Transverse colon (tissue), 4 donors: ENCODE results near the gene CHRD. TPM values are rescaled to one million over a fixed set of nuclear protein-coding genes. Genes with fewer than 3 reads are reported as not detected.

Source experiments
- DNase-seq: peaks from one replicate; pipeline ENCODE4 v3.0.0-alpha.2; 2019
- H3K27ac ChIP-seq, 4 donors: fragments of 200-600 bp; sonication (generic); 2 replicates each; pipeline ENCODE4 v1.5.1; 2016 to 2018; ENCODE audit warnings: inconsistent platforms in 4 of 4
- H3K27me3 ChIP-seq: fragments of 200-600 bp; sonication (generic); 2 replicates; pipeline ENCODE4 v1.5.1; 2017; ENCODE audit warnings: inconsistent platforms
- H3K36me3 ChIP-seq, 4 donors: fragments of 200-600 bp; sonication (generic); 2 replicates each; pipeline ENCODE4 v1.5.1; 2017 to 2019; ENCODE audit warnings: inconsistent platforms in 4 of 4
- H3K4me1 ChIP-seq, 4 donors: fragments of 200-600 bp; sonication (generic); 2 replicates each; pipeline ENCODE4 v1.5.1; 2017 to 2020; ENCODE audit warnings: inconsistent platforms in 4 of 4
- H3K4me3 ChIP-seq, 4 donors: fragments of 200-600 bp; sonication (generic); 1 replicate in 1 of 4; 2 replicates in 3 of 4; pipeline versions ENCODE4 v1.5.1 to v1.6.1; 2017 to 2019; ENCODE audit warnings: inconsistent platforms in 4 of 4
- H3K9me3 ChIP-seq, 2 donors: fragments of 200-600 bp; sonication (generic); 2 replicates each; pipeline ENCODE4 v1.5.1; 2017 to 2019; ENCODE audit warnings: inconsistent platforms in 2 of 2
- CTCF ChIP-seq, 5 experiments: fragments of 200-600 bp in 3 of 5; fragments of 450-650 bp in 2 of 5; sonication (generic) in 3 of 5; IDR thresholded peaks; 1 replicate in 2 of 5; 2 replicates in 3 of 5; pipeline ENCODE4 v1.5.1; 2016 to 2017; ENCODE audit warnings: antibody characterized with exemption in 5 of 5, inconsistent platforms in 3 of 5, mild to moderate bottlenecking in 2 of 5, moderate library complexity in 1 of 5
- EP300 ChIP-seq: sonication (generic); formaldehyde crosslinking; IDR thresholded peaks from one replicate; pipeline ENCODE4 v1.6.1; 2017; ENCODE audit warnings: antibody characterized with exemption, low read depth
- POLR2A ChIP-seq: fragments of 450-650 bp; IDR thresholded peaks from one replicate; pipeline ENCODE4 v1.6.1; 2016; ENCODE audit warnings: antibody characterized with exemption, mild to moderate bottlenecking, moderate library complexity
- POLR2AphosphoS5 ChIP-seq, 3 donors: sonication (generic); formaldehyde crosslinking; IDR thresholded peaks; one replicate each; pipeline ENCODE4 v1.6.1; 2016; ENCODE audit warnings: antibody characterized with exemption in 3 of 3
- WGBS, 2 donors: methylation state at CpG; one replicate each; pipeline ENCODE4 v1.1.5; 2018; ENCODE audit warnings: low coverage in 1 of 2; 5-methylcytosine and 5-hydroxymethylcytosine counted together
- in situ Hi-C, 4 donors: fragments of 200-750 bp; cut with MboI; loops; one replicate each; pipeline versions ENCODE4 v1.15.0 to v1.15.1; 2017; ENCODE audit warnings: low sequenced_read_pairs in 3 of 4, low pct_ligation_motif_present in 1 of 4, low pct_unique_long_range_greater_than_20kb in 1 of 4
- intact Hi-C: fragments of 100-400 bp; cut with DNase I; formaldehyde crosslinking; loops from one replicate; pipeline ENCODE4 v1.15.1; 2023; ENCODE audit warnings: low total_unique reads
- total RNA-seq, 4 donors: library from RNA; depleted of rRNA; stranded (reverse); fragments of >200 nt; gene quantifications; one replicate each; pipeline ENCODE4 v1.1.0, GENCODE V29; 2016

CHRD gene
- total RNA-seq, 4 donors from 2014 or later = 1.9 to 7.0 (median 4.5) TPM

- H3K27me3 ChIP-seq = no peaks in the 10 kb centered on the region
- H3K27ac ChIP-seq = peak overlapping the region in 2 of 4 donors; percentile 70 to 76
- 87% methylated on average over 23 of the region's 24 CpGs; no CpG with 5 or more reads in 1 of the 2 donors for WGBS, 2 donors
- TF ChIP-seq POLR2A (no peak), CTCF (IDR thresholded peaks at IDR 0.05) (no peak), POLR2AphosphoS5 (IDR thresholded peaks at IDR 0.05) (no peak), EP300 (no peak)
- in situ Hi-C loops = no loop called here
- DNase-seq = no peak
- no peak overlapping the region for H3K4me3 ChIP-seq
- peaks cover 0 to 19% (median 6%) of the 10 kb centered on the region in 4 donors for H3K36me3 ChIP-seq
- intact Hi-C loops = no loop called here
- no peaks in the 10 kb centered on the region for H3K9me3 ChIP-seq
- H3K4me1 ChIP-seq = peaks cover 5 to 14% (median 7%) of the 10 kb centered on the region in 4 donors
Observed at GRCh38 chr3:184344579-184345316, 35.1 kb upstream of the CHRD start.

GRCh38 chr3:184345317-184346144 is 34.3 kb upstream of the CHRD start:
- Histone ChIP-seq H3K4me3 (no peak overlapping the region), H3K4me1 (peaks cover 5 to 14% (median 7%) of the 10 kb centered on the region in 4 donors), H3K27ac (peak overlapping the region; percentile 53 to 76 (median 70)), H3K36me3 (peaks cover 0 to 19% (median 6%) of the 10 kb centered on the region in 4 donors), H3K27me3 (no peaks in the 10 kb centered on the region), H3K9me3 (no peaks in the 10 kb centered on the region)
- TF ChIP-seq POLR2AphosphoS5 (IDR thresholded peaks at IDR 0.05) (peak in 2 of 3 donors; percentile 49 to 53), POLR2A (no peak), EP300 (no peak), CTCF (IDR thresholded peaks at IDR 0.05) (peak; percentile 43 to 88 (median 53))
- peak; percentile 86 for DNase-seq
- in situ Hi-C loops (no loop called here), intact Hi-C loops (no loop called here)
- WGBS, 2 donors = 33 to 49% methylated on average over 7 to 14 of the region's 14 CpGs

- Histone ChIP-seq H3K27me3 (no peaks in the 10 kb centered on the region), H3K4me1 (peaks cover 9 to 22% (median 12%) of the 10 kb centered on the region in 4 donors), H3K36me3 (peaks cover 0 to 19% (median 6%) of the 10 kb centered on the region in 4 donors), H3K27ac (peak overlapping the region; percentile 53 to 76 (median 70)), H3K9me3 (no peaks in the 10 kb centered on the region), H3K4me3 (no peak overlapping the region)
- in situ Hi-C loops = no loop called here
- DNase-seq = no peak
- WGBS, 2 donors = 90 to 93% methylated on average over 2 to 20 of the region's 20 CpGs
- no peak for TF ChIP-seq POLR2A
- TF ChIP-seq CTCF (IDR thresholded peaks at IDR 0.05) = no peak
- no peak for TF ChIP-seq POLR2AphosphoS5 (IDR thresholded peaks at IDR 0.05)
- intact Hi-C loops = no loop called here
Observed at GRCh38 chr3:184346480-184347190, 33.2 kb upstream of the CHRD start.
